Peyer's patch (tissue), 4 donors: ENCODE measurements around the gene TRAF3.

Experiments used
- POLR2A ChIP-seq, 2 donors: fragments of 450-650 bp; IDR thresholded peaks; one replicate each; pipeline ENCODE4 v1.5.1; 2017; ENCODE audit warnings: antibody characterized with exemption in 2 of 2, mild to moderate bottlenecking in 2 of 2, moderate library complexity in 2 of 2
- TF ChIP-seq, protein P1 (sequence below), 6 experiments: fragments of 450-650 bp in 4 of 6; fragments of 200-600 bp in 2 of 6; sonication (generic) in 1 of 6; IDR thresholded peaks; one replicate each; pipeline ENCODE4 v1.5.1; 2017 to 2019; ENCODE audit warnings: antibody characterized with exemption in 6 of 6, mild to moderate bottlenecking in 3 of 6, moderate library complexity in 1 of 6

DNA sequence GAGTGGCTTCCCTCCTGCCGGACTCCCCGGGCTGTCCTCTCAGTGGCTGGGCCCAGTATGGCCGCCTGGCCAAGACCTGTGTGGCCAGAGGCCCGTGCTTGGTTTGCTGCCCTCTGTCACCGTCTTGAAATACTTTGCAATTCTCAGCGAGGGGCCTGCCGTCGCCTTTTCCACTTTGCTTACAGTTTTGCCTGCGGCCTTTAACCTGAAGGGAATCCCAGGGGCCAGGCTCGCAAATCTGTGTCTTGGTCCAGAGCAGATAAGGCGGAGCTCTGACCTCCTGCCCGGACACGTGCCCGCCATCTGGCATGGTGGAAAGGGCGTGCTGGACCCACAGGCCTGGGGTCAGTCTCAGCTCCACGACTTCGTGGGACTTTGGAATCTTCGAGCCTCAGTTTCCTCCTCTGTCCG, 134.3 kb downstream of the TRAF3 start:
- no peak for TF ChIP-seq POLR2A (IDR thresholded peaks at IDR 0.05)
- TF ChIP-seq, protein P1, sequence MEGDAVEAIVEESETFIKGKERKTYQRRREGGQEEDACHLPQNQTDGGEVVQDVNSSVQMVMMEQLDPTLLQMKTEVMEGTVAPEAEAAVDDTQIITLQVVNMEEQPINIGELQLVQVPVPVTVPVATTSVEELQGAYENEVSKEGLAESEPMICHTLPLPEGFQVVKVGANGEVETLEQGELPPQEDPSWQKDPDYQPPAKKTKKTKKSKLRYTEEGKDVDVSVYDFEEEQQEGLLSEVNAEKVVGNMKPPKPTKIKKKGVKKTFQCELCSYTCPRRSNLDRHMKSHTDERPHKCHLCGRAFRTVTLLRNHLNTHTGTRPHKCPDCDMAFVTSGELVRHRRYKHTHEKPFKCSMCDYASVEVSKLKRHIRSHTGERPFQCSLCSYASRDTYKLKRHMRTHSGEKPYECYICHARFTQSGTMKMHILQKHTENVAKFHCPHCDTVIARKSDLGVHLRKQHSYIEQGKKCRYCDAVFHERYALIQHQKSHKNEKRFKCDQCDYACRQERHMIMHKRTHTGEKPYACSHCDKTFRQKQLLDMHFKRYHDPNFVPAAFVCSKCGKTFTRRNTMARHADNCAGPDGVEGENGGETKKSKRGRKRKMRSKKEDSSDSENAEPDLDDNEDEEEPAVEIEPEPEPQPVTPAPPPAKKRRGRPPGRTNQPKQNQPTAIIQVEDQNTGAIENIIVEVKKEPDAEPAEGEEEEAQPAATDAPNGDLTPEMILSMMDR (IDR thresholded peaks at IDR 0.05) = no peak
